GM18511 (cell line): ENCODE measurements around the gene CAMK4.

ENCODE experiments used
- ATAC-seq: cut with Tn5 transposase; IDR thresholded peaks from one replicate; pipeline ENCODE4 v1.9.1; 2021; ENCODE audit warnings: mild to moderate bottlenecking, moderate library complexity; ENCODE audit not compliant: unreplicated experiment

Gene CAMK4

DNA sequence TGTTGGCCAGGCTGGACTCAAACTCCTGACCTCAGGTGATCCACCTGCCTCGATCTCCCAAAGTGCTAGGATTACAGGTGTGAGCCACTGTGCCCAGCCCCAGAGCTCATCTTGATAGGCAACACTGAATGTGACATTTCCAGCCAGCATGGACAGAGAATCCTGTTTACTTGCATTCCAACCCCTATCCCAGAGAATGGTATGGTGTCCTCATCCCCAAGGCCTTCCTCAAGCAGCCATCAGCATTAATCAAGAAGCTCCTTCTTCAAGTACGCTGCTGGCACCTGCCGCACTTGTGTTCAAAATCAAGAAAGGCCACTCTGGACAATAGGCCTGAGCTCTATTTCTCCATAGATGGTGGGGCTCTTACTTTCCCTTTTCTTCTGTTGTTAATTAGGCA lies 247.9 kb downstream of the CAMK4 start:
- ATAC-seq: peak; percentile 16

DNA sequence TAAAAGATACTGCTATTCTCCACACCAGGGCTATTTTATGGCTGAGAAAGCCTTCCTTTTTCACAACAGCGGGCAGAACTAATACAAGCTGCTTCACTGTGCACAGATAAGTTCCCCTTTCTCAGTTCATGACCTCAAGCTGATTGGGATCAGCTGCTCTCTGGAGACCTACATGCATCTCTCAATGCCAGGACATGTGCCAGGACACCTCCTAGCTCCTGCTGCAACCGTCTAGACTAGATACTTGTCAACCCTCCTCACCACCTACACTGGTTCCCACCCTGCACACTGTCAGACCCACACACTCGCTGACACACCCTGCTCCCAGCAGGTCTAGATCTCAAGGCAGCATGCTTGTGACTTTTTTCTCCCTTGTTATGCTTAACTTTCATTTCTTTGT lies 248.4 kb downstream of the CAMK4 start:
- ATAC-seq: peak; percentile 88

DNA sequence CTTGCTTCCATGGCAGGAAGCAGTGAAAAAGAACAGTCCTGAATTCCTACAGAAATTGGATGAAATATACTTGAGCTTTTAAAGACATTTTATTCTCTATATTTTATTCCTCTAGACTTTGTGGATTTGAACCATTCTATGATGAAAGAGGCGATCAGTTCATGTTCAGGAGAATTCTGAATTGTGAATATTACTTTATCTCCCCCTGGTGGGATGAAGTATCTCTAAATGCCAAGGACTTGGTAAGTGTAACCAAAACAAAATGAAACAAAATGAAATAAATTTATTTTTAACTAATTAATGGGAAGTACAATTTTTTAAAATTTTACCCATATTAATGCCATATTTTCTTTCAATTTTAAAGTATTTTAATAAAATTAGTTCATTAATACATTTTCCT lies 254.1 kb downstream of the CAMK4 start:
- ATAC-seq: no peak

DNA sequence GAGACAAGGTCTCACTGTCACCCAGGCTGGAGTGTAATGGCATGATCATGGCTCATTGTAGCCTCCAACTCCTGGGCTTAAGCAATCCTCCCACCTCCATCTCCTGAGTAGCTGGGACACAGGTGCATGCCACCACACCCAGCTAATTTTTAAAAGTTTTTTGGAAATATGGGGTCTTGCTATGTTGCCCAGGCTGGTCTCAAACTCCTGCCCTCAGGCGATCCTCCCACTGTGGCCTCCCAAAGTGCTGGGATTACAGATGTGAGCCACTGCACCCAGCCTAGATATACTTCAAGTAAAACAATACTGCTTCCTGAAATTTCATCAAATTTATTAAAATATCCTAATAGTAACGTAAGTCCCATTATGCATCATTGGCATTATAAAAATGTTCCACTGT lies 254.7 kb downstream of the CAMK4 start:
- no peak for ATAC-seq

DNA sequence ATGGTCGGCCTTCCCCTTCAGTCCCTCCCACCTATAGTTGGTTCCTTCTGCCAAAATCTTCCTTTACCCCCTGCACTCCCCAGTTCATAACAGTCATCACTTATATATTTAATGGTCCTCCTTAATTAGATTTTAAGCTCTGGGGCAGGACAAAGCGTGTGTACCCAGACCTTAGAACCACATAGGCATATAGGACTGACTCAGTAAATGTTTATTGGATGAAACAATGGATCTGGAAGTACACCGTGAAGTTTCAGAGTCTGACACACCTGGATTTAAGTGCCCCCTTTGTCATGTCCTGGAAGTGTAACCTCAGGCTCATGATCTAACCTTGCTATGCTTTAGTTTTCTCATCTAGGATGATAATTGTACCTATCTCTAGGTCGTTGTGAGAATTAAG lies 256.2 kb downstream of the CAMK4 start:
- ATAC-seq: no peak

GRCh38 chr5:111486055-111486454 lies 261.9 kb downstream of the CAMK4 start:
- no peak for ATAC-seq

GRCh38 chr5:111486926-111487325 lies 262.7 kb downstream of the CAMK4 start:
- no peak for ATAC-seq

GRCh38 chr5:111488353-111488752 lies 264.2 kb downstream of the CAMK4 start:
- ATAC-seq: no peak

GRCh38 chr5:111493031-111493430 lies 268.8 kb downstream of the CAMK4 start:
- no peak for ATAC-seq

- no peak for ATAC-seq
These were observed 270.3 kb downstream of the CAMK4 start for GRCh38 chr5:111494355-111494999.

DNA sequence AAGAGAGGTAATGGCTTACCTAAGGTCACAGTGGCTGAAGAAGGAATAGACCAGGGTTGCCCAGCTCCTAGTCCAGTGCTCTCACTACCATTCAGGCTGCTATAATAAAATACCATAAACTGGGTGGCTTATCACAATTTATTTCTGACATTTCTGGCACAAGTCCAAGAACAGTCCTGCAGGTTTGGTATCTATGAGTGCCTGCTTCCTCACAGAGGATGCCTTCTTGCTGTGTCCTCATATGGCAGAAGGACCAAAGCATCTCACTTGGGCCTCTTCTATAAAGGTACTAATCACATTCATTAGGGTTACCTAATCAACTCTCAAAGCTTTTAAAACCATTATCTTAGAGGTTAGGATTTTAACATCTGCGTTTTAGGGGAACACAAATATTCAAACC lies 271.0 kb downstream of the CAMK4 start:
- no peak for ATAC-seq

DNA sequence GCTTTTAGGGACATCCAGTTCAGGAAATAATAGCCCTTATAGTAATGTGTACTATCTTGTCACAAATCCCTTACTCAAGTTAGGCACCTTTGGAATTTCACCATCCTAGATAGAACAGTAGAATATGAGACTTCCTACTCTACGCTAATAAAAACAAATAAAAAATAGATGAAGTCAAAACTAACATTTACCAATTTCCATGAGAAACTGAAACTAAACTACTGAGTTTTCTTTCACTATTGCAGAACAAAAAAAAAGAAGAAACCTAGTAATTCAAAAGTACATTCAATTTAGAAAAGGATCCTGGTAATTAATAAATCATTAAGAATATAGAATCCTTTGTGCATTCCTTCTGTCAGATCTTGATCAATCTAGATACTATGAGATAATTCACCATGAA lies 274.2 kb downstream of the CAMK4 start:
- ATAC-seq: peak; percentile 55

GRCh38 chr5:111502956-111503355 lies 278.8 kb downstream of the CAMK4 start:
- ATAC-seq: no peak

DNA sequence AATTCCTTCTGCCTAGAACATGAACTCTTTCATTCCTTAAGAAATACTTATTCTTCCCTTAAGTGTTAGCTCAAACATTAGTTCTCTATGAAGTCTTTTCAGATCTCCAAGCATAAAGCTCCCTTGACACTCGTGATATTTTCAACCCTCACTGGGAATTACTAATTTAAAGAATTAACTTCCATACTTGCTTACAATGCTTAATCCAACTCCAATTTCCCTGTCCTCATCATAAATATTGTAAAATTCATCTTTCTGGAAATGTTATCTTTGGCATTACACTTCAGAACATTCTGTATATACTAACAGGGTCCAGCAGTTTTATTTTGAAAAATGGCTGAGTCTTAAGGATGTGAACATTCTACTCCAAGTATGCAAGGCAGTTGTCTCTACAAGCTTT lies 280.9 kb downstream of the CAMK4 start:
- no peak for ATAC-seq

DNA sequence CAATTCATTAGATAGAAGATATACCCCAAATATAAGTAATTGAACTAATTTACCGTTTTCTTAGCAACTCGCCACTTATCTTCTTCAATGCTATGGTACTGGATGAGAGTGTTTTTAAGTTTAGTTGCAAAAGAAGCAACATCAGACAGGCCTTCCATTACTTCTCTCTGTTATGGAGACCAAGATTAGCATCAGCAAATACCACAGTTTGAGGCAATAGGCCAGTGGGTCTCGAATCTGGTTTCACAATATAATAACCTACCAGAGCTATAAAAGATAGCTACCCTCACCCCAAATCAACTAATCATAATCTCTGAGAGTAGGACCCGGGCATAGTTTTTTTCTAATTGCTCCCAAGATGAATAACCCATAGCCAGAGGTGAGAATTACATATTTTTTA lies 283.1 kb downstream of the CAMK4 start:
- ATAC-seq: no peak

GRCh38 chr5:111509119-111509518 lies 284.9 kb downstream of the CAMK4 start:
- ATAC-seq: no peak

DNA sequence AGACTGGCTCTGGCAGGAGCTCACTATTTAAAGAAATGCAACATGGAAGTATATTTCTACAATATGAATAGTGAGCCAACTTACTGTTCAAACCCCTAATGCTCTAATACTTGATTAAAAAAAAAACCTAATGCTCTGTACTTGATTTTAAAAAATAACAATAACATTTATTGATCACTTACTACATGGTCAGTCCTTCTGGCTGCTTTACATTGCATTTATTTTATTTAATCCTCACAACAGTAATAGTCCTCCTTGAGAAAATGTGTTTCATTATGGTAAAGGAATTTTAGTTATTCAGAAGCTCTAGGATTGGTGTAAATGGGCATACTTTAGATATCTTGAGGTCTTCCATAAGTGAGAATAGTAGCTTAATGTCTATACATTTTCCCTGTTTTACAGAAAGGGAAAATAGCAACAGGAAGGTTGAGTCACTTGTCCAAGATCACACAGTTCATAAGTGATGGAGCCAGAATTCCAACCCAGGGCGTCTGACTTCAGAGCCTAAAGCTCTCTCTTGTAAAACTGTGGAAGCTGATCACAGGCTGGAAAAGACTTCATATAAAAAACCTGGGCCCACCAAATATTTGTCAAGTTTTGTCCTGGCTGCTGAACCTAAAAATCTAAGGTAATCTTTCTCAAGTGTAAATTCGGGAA lies 287.1 kb downstream of the CAMK4 start:
- no peak for ATAC-seq

- peak; percentile 27 for ATAC-seq
These were observed 287.7 kb downstream of the CAMK4 start for GRCh38 chr5:111511831-111512374.

GRCh38 chr5:111512375-111513130 lies 288.4 kb downstream of the CAMK4 start, which contains the start of gene STARD4:
STARD4 (minus strand) TSS chr5:111512535; CDS start chr5:111507433, 5,102 bp downstream.
- peak; percentile 92 for ATAC-seq

DNA sequence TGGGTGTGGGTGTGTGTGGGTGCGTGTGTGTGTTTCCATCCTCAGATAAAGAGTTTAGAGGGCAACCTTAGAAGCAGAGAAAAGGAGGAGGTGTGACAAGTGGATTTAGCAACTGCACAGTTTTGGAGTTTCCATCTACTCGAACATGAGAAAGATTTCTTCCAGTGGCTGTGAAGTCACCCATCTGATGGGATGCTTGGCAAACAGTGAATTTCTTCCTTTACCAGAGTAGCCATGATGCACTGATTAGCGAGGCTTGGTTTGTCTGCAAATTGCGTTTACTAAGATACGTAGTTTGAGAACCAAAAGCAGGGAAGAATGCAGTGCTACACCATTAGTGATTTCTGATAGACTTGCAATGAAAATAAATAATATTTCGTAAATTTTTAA lies 288.9 kb downstream of the CAMK4 start:
- no peak for ATAC-seq

- ATAC-seq: no peak
These were observed 289.9 kb downstream of the CAMK4 start for GRCh38 chr5:111514087-111514486.
